HG02571 (cell line): ENCODE results near the gene CNTN5.

Experiments used
- ATAC-seq: cut with Tn5 transposase; IDR thresholded peaks from one replicate; pipeline ENCODE4 v1.9.1; 2021; ENCODE audit warnings: mild to moderate bottlenecking, moderate library complexity; ENCODE audit not compliant: unreplicated experiment

The CNTN5 gene

GRCh38 chr11:99162819-99163218 is 142.1 kb downstream of the CNTN5 start:
- ATAC-seq = no peak

GRCh38 chr11:99170591-99170990 is 149.8 kb downstream of the CNTN5 start:
- ATAC-seq = no peak

- no peak for ATAC-seq
Observed at GRCh38 chr11:99171330-99171729, 150.6 kb downstream of the CNTN5 start.

GRCh38 chr11:99176430-99176829 is 155.7 kb downstream of the CNTN5 start:
- no peak for ATAC-seq

GRCh38 chr11:99177446-99177845 is 156.7 kb downstream of the CNTN5 start:
- no peak for ATAC-seq

GRCh38 chr11:99184146-99184545 is 163.4 kb downstream of the CNTN5 start:
- ATAC-seq = no peak

GRCh38 chr11:99188221-99188620 is 167.5 kb downstream of the CNTN5 start:
- no peak for ATAC-seq

- ATAC-seq = no peak
Observed at GRCh38 chr11:99192716-99193115, 172.0 kb downstream of the CNTN5 start.

GRCh38 chr11:99197477-99197876 is 176.7 kb downstream of the CNTN5 start:
- no peak for ATAC-seq

- ATAC-seq = no peak
Observed at GRCh38 chr11:99198215-99198614, 177.5 kb downstream of the CNTN5 start.

- ATAC-seq = no peak
Observed at GRCh38 chr11:99199341-99199740, 178.6 kb downstream of the CNTN5 start.

- ATAC-seq = no peak
Observed at GRCh38 chr11:99200720-99201119, 180.0 kb downstream of the CNTN5 start.

- ATAC-seq = no peak
Observed at GRCh38 chr11:99208813-99209212, 188.1 kb downstream of the CNTN5 start.

- no peak for ATAC-seq
Observed at GRCh38 chr11:99229544-99229943, 208.8 kb downstream of the CNTN5 start.

- no peak for ATAC-seq
Observed at GRCh38 chr11:99234534-99234933, 213.8 kb downstream of the CNTN5 start.

GRCh38 chr11:99238401-99238800 is 217.7 kb downstream of the CNTN5 start:
- ATAC-seq = no peak

- no peak for ATAC-seq
Observed at GRCh38 chr11:99240192-99241030, 219.7 kb downstream of the CNTN5 start.

GRCh38 chr11:99241066-99241465 is 220.3 kb downstream of the CNTN5 start:
- ATAC-seq = no peak

GRCh38 chr11:99244613-99245012 is 223.9 kb downstream of the CNTN5 start:
- ATAC-seq = no peak

GRCh38 chr11:99246199-99246598 is 225.4 kb downstream of the CNTN5 start:
- no peak for ATAC-seq

GRCh38 chr11:99256614-99257013 is 235.9 kb downstream of the CNTN5 start:
- no peak for ATAC-seq

GRCh38 chr11:99257131-99257530 is 236.4 kb downstream of the CNTN5 start:
- no peak for ATAC-seq

- no peak for ATAC-seq
Observed at GRCh38 chr11:99260696-99261095, 239.9 kb downstream of the CNTN5 start.
